GM06990 (cell line): ENCODE measurements around the gene CLASP1.

Experiments used
- DNase-seq: peaks from one replicate; pipeline ENCODE4 v3.0.0-alpha.2; 2011; ENCODE audit not compliant: insufficient read length; ENCODE audit errors: extremely low read depth
- H3K27me3 ChIP-seq: replicated peaks from 2 replicates; pipeline ENCODE4 v1.6.0; 2011; ENCODE audit warnings: low read length; ENCODE audit not compliant: control insufficient read depth, insufficient read depth
- H3K36me3 ChIP-seq: 2 replicates; pipeline ENCODE4 v1.5.1; 2011; ENCODE audit warnings: low read length; ENCODE audit not compliant: control insufficient read depth, insufficient read depth
- H3K4me3 ChIP-seq: replicated peaks from 2 replicates; pipeline ENCODE4 v1.5.1; 2011; ENCODE audit warnings: low read depth, mild to moderate bottlenecking, control low read depth, low read length
- CTCF ChIP-seq: IDR thresholded peaks from 2 replicates; pipeline ENCODE4 v1.5.1; 2011; ENCODE audit warnings: low read length, control low read depth, mild to moderate bottlenecking, inconsistent platforms; ENCODE audit not compliant: insufficient read depth, poor library complexity, severe bottlenecking

The CLASP1 gene

GRCh38 chr2:121475811-121476571, 173.3 kb downstream of the CLASP1 start:
- no peak for TF ChIP-seq CTCF
- H3K4me3 ChIP-seq, result no peak overlapping the region
- no peak for DNase-seq
- no peaks in the 10 kb centered on the region for H3K27me3 ChIP-seq
- H3K36me3 ChIP-seq, result peaks cover 3% of the 10 kb centered on the region

DNA sequence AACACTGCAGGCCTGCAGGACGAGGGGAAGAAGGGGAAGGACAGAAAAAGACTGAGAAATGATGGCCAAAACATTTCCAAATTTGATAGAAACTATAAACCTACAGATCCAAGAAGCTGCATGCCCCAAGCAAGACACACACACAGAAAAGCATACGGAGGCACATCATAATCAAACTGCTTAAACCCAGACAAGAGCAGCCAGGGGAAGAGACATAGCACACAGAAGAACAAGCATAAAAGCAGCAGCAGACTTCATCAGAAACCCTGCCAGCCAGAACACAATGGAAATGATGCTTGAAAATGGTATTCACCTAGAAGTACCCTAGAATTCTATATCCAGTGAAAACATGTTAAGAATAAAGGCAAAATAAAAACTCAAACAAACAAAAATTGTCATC, 175.8 kb downstream of the CLASP1 start:
- Histone ChIP-seq H3K4me3 (no peak overlapping the region), H3K27me3 (no peaks in the 10 kb centered on the region), H3K36me3 (peaks cover 8% of the 10 kb centered on the region)
- DNase-seq, result no peak
- TF ChIP-seq CTCF, result no peak

DNA sequence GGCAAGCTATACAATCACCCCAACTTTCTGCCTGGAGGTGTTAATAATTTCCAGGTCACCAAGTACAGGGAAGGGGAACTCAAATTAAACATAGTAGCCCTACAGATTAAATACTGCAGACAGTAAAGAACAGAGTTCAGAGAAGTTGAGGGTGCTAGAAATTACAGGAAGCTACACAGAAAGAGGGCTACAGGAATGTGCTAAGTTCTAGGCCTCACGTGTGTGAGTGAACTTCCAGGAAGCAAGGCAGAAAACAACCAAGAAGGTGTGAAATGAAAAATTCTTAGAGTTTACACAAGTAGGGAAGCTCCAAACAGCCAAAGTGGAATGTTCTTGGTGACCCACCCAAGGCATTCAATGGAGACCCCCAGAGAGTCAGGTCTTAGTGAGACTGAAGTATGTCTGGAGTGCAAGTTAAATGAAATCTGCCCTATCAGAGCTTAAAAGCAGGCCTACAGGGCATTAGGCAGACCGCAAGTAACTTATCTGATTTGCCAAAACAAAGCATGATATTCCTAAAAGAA, 176.7 kb downstream of the CLASP1 start:
- no peak for TF ChIP-seq CTCF
- DNase-seq, result no peak
- H3K4me3 ChIP-seq, result no peak overlapping the region
- peaks cover 8% of the 10 kb centered on the region for H3K36me3 ChIP-seq
- H3K27me3 ChIP-seq, result no peaks in the 10 kb centered on the region

DNA sequence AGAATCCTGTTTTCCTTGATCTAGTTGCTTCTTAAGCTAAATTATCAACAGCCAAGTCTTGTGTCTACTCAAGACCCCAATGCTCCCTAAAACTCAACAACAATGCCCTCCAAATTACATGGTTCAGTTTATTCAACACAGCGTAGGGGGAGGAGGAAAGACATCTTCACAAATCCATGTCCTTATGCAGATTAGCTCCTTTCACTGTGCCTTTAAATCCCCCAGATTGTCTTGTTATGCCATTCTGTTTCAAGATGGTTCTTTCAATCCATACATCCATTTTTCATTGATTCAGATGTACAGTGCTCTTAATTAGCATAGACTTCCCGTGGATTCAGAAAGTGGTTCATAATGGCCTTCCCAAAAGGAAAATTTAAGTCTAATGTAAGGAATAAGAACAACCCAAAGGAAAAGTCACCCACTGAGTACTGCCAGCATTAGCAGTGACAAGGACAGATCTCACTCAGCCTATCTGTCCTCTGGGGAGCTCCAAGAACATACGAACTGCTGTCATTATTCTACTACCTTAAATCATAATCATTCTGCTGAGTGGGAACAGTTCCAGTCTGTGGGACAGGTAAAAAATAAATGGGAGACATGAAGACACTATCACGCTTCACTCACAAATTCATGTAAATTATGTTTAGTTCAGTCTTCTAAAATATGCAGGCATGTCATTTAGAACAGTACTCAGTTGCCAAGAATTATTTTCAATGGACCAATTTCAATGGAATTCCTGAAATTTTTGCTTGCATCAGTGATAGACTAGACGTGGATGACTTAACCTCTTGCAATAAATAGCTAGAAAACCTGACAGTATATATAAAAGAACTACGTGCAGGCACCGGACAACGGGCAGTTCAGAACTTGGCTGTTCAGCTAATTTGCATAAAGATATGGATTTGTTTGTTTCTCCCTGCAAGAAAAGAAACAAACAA, 177.5 kb downstream of the CLASP1 start:
- no peak for TF ChIP-seq CTCF
- no peak for DNase-seq
- Histone ChIP-seq H3K36me3 (peaks cover 9% of the 10 kb centered on the region), H3K27me3 (no peaks in the 10 kb centered on the region), H3K4me3 (no peak overlapping the region)

- DNase-seq, result no peak
- Histone ChIP-seq H3K36me3 (peaks cover 12% of the 10 kb centered on the region), H3K4me3 (no peak overlapping the region), H3K27me3 (no peaks in the 10 kb centered on the region)
- TF ChIP-seq CTCF, result no peak
Observed at GRCh38 chr2:121470917-121471316, 178.3 kb downstream of the CLASP1 start.
